DOHH2 (cell line): ENCODE measurements around the gene RBMXL3.
"Not testable (repeated sequence)": the region's sequence is repeated elsewhere in the genome, so short reads cannot be mapped to it uniquely, and the experiment has no call there.

ENCODE experiments used
- EZH2phosphoT487 ChIP-seq: fragments of 200-600 bp; sonication (generic); IDR thresholded peaks from 2 replicates; pipeline ENCODE4 v1.6.1; 2017; ENCODE audit warnings: borderline replicate concordance, mild to moderate bottlenecking, antibody characterized with exemption, low read length, moderate library complexity, mixed read lengths
- TF ChIP-seq, protein P1 (sequence below): fragments of 200-600 bp; sonication (generic); IDR thresholded peaks from one replicate; pipeline ENCODE4 v1.5.1; 2014; ENCODE audit warnings: antibody characterized with exemption, mild to moderate bottlenecking, low read depth, low read length; ENCODE audit not compliant: poor library complexity, severe bottlenecking

DNA sequence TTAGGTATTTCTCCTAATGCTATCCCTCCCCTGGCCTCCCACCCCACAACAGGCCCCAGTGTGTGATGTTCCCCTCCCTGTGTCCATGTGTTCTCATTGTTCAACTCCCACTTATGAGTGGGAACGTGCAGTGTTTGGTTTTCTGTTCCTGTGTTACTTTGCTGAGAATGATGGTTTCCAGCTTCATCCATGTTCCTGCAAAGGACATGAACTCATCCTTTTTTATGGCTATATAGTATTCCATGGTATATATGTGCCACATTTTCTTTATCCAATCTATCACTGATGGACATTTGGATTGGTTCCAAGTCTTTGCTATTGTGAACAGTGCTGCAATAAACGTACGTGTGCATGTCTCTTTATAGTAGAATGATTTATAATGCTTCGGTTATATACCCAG is 28.1 kb downstream of the RBMXL3 start:
- TF ChIP-seq, protein P1, sequence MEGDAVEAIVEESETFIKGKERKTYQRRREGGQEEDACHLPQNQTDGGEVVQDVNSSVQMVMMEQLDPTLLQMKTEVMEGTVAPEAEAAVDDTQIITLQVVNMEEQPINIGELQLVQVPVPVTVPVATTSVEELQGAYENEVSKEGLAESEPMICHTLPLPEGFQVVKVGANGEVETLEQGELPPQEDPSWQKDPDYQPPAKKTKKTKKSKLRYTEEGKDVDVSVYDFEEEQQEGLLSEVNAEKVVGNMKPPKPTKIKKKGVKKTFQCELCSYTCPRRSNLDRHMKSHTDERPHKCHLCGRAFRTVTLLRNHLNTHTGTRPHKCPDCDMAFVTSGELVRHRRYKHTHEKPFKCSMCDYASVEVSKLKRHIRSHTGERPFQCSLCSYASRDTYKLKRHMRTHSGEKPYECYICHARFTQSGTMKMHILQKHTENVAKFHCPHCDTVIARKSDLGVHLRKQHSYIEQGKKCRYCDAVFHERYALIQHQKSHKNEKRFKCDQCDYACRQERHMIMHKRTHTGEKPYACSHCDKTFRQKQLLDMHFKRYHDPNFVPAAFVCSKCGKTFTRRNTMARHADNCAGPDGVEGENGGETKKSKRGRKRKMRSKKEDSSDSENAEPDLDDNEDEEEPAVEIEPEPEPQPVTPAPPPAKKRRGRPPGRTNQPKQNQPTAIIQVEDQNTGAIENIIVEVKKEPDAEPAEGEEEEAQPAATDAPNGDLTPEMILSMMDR = not testable (repeated sequence)
- not testable (repeated sequence) for TF ChIP-seq EZH2phosphoT487
